Panc1 (cell line): ENCODE data around the gene GP2. TPM values are rescaled to one million over a fixed set of nuclear protein-coding genes. Genes with fewer than 3 reads are reported as not detected.
A peak's percentile ranks its signal among the peaks of the same experiment; 100 is the strongest.

Experiments used
- ATAC-seq: fragments of 200-7000 bp; cut with Tn5 transposase; 2 replicates; pipeline ENCODE4 v1.9.1; 2020; ENCODE audit warnings: mild to moderate bottlenecking, moderate library complexity
- BruUV-seq: library from RNA; stranded (reverse); fragments of 400-500 nt; replicated peaks from 2 replicates; lab custom pipeline; 2021; lab: Mats Ljungman, UMichigan
- CTCF ChIA-PET: fragments of 300-600 bp; sonication (Branson Sonifier 250); formaldehyde crosslinking; loops from one replicate; lab custom pipeline; 2022; ENCODE audit warnings: antibody characterized with exemption; lab: Charles Lee
- POLR2A ChIA-PET: fragments of 300-600 bp; sonication (Branson Sonifier 250); formaldehyde crosslinking; loops from one replicate; lab custom pipeline; 2022; ENCODE audit warnings: antibody characterized with exemption; lab: Charles Lee
- DNase-seq: peaks from one replicate; pipeline ENCODE4 v3.0.0-alpha.2; 2010; ENCODE audit warnings: low read depth, low spot score
- H3K27ac ChIP-seq: 2 replicates; pipeline ENCODE4 v1.5.1; 2011; ENCODE audit warnings: mild to moderate bottlenecking, low read length, inconsistent platforms
- H3K27me3 ChIP-seq: fragments of 200-500 bp; sonication (Bioruptor generic); 2 replicates; pipeline ENCODE4 v1.6.0; 2014; ENCODE audit warnings: low read length, inconsistent platforms; ENCODE audit not compliant: control insufficient read depth, insufficient read depth
- H3K36me3 ChIP-seq: fragments of 200-500 bp; sonication (Bioruptor generic); 2 replicates; pipeline ENCODE4 v1.5.1; 2014; ENCODE audit warnings: inconsistent platforms, mild to moderate bottlenecking, low read length, moderate library complexity; ENCODE audit not compliant: control insufficient read depth, insufficient read depth
- H3K4me1 ChIP-seq: 2 replicates; pipeline ENCODE4 v1.5.1; 2011; ENCODE audit warnings: inconsistent platforms, mild to moderate bottlenecking, low read length, moderate library complexity; ENCODE audit not compliant: control insufficient read depth, insufficient read depth
- H3K4me3 ChIP-seq, 2 experiments: 2 replicates each; pipeline ENCODE4 v1.5.1; 2011 to 2012; ENCODE audit warnings: low read depth in 2 of 2, low read length in 2 of 2, mild to moderate bottlenecking in 2 of 2, inconsistent platforms in 1 of 2, moderate library complexity in 1 of 2
- H3K9me3 ChIP-seq: fragments of 200-500 bp; sonication (Bioruptor generic); 2 replicates; pipeline ENCODE4 v1.5.1; 2014; ENCODE audit warnings: low read depth, mild to moderate bottlenecking, inconsistent platforms, low read length, moderate library complexity; ENCODE audit not compliant: control insufficient read depth, insufficient read depth
- SIN3A ChIP-seq: IDR thresholded peaks from 2 replicates; pipeline ENCODE4 v1.6.1; 2012; ENCODE audit warnings: low read depth, mild to moderate bottlenecking, low read length, moderate library complexity, borderline replicate concordance; ENCODE audit not compliant: insufficient read depth
- TCF7L2 ChIP-seq: IDR thresholded peaks from 2 replicates; pipeline ENCODE4 v1.6.1; 2011; ENCODE audit warnings: mild to moderate bottlenecking, low read depth, low read length, inconsistent platforms
- in situ Hi-C: cut with HindIII; loops from 2 replicates; pipeline ENCODE4 v1.10.0; 2016; ENCODE audit warnings: low sequenced_read_pairs, low pct_unique_long_range_greater_than_20kb
- intact Hi-C: fragments of 100-400 bp; cut with micrococcal nuclease; formaldehyde crosslinking; loops from one replicate; pipeline ENCODE4 v1.10.0; 2022; ENCODE audit not compliant: unreplicated experiment
- total RNA-seq: library from RNA; stranded (reverse); gene quantifications from one replicate; pipeline ENCODE4 v1.2.1, GENCODE V29; 2021; ENCODE audit not compliant: unreplicated experiment
- TF ChIP-seq, protein P1 (sequence below), 2 experiments: IDR thresholded peaks; 2 replicates each; pipeline ENCODE4 v1.6.1; 2011 to 2012; ENCODE audit warnings: low read depth in 2 of 2, control low read depth in 1 of 2, low read length in 1 of 2, mild to moderate bottlenecking in 1 of 2, moderate library complexity in 1 of 2; ENCODE audit not compliant: insufficient read depth in 1 of 2
- TF ChIP-seq, protein P2 (sequence below): fragments of 450-650 bp; IDR thresholded peaks from 2 replicates; pipeline ENCODE4 v1.5.1; 2017; ENCODE audit warnings: mild to moderate bottlenecking

Gene GP2
- total RNA-seq, 1 experiment from 2014 or later, result 5.8 TPM

DNA sequence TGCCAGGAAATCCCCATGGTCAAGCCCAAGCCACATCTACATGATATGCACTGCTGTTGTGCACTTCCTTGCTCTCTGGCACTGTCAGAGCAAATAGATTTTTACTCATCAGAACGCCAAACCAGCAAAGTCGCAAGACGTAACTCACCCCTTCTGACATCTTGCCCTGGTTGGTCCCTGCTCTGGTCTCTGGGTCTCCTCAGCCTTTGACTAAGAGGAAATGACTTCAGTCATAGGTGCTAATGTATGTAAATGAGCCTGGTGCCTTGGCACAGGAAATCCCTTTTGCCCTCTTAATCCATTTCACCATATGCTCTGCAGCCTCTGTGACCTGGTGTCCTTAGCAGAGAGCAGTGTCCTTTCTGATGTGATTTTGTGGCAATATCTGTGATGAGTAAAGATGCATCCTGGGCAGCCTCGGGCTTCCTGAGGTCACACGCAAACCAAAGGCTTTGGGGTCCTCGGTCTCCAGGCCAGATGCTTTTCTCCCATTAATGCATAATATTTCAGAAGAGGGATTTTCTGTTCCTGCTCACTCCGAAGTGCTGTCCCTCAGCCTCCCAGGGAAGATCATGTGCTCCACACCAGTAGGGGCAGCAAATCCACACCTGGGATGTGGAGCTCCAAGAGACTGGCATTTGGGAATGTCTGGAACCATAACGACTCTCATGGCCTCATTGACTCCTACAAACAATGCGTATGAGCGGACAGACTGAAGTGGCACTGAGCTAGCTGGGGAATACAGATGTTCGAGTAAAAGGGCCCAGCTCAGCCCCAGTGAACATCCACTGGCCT lies 66.9 kb downstream of the GP2 start:
- DNase-seq (no peak), ATAC-seq (no peak)
- ChIA-PET CTCF (interaction anchor here (0.5 kb wide), 1 partner anchor 235 kb away, joined by 3 read pairs; no protein-coding TSS in a partner anchor), POLR2A (no interaction called here)
- in situ Hi-C loops, result no loop called here
- H3K4me3 ChIP-seq, result no peak overlapping the region
- peaks cover 3% of the 10 kb centered on the region; the same call in 1 of the 2 replicates for H3K27me3 ChIP-seq
- H3K36me3 ChIP-seq, result no peaks in the 10 kb centered on the region
- no TSS peak for BruUV-seq
- H3K4me1 ChIP-seq, result no peaks in the 10 kb centered on the region
- H3K27ac ChIP-seq, result no peak overlapping the region
- H3K9me3 ChIP-seq, result no peaks in the 10 kb centered on the region
- intact Hi-C loops, result no loop called here
- no peak for TF ChIP-seq TCF7L2
- no peak for TF ChIP-seq SIN3A
- TF ChIP-seq, protein P1, sequence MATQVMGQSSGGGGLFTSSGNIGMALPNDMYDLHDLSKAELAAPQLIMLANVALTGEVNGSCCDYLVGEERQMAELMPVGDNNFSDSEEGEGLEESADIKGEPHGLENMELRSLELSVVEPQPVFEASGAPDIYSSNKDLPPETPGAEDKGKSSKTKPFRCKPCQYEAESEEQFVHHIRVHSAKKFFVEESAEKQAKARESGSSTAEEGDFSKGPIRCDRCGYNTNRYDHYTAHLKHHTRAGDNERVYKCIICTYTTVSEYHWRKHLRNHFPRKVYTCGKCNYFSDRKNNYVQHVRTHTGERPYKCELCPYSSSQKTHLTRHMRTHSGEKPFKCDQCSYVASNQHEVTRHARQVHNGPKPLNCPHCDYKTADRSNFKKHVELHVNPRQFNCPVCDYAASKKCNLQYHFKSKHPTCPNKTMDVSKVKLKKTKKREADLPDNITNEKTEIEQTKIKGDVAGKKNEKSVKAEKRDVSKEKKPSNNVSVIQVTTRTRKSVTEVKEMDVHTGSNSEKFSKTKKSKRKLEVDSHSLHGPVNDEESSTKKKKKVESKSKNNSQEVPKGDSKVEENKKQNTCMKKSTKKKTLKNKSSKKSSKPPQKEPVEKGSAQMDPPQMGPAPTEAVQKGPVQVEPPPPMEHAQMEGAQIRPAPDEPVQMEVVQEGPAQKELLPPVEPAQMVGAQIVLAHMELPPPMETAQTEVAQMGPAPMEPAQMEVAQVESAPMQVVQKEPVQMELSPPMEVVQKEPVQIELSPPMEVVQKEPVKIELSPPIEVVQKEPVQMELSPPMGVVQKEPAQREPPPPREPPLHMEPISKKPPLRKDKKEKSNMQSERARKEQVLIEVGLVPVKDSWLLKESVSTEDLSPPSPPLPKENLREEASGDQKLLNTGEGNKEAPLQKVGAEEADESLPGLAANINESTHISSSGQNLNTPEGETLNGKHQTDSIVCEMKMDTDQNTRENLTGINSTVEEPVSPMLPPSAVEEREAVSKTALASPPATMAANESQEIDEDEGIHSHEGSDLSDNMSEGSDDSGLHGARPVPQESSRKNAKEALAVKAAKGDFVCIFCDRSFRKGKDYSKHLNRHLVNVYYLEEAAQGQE (IDR thresholded peaks at IDR 0.05; ENCODE audit: insufficient read depth in 1 of 2, low read depth in 2 of 2, low read length in 1 of 2), result no peak
- TF ChIP-seq, protein P2, sequence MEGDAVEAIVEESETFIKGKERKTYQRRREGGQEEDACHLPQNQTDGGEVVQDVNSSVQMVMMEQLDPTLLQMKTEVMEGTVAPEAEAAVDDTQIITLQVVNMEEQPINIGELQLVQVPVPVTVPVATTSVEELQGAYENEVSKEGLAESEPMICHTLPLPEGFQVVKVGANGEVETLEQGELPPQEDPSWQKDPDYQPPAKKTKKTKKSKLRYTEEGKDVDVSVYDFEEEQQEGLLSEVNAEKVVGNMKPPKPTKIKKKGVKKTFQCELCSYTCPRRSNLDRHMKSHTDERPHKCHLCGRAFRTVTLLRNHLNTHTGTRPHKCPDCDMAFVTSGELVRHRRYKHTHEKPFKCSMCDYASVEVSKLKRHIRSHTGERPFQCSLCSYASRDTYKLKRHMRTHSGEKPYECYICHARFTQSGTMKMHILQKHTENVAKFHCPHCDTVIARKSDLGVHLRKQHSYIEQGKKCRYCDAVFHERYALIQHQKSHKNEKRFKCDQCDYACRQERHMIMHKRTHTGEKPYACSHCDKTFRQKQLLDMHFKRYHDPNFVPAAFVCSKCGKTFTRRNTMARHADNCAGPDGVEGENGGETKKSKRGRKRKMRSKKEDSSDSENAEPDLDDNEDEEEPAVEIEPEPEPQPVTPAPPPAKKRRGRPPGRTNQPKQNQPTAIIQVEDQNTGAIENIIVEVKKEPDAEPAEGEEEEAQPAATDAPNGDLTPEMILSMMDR, result peak; percentile 18; the same call in 1 of the 2 replicates

Other genes starting within 250 kb of the GP2 start
- gene UMOD, start 25.2 kb upstream of the GP2 start, total RNA-seq, result not detected
- not detected for gene PDILT, start 77.2 kb upstream of the GP2 start, total RNA-seq
- gene ACSM5, start 82.0 kb upstream of the GP2 start, total RNA-seq, result 0.21 TPM
- gene ACSM2A, start 124.0 kb upstream of the GP2 start, total RNA-seq, result not detected
- gene ACSM2B, start 248.9 kb upstream of the GP2 start, total RNA-seq, result 0.10 TPM